Measurements from ENCODE around the gene KIRREL3. TPM values are rescaled to one million over a fixed set of nuclear protein-coding genes. Genes with fewer than 3 reads are reported as not detected.

Gene KIRREL3
- total and polyA plus RNA-seq, 2 donors (not counting 3 experiments of a cell fraction or from before 2014, with no cell fraction given), result not detected

- intact Hi-C loops (cut with micrococcal nuclease), result loop anchor here (1.0 kb wide), 1 partner anchor 82 kb away; no protein-coding TSS in a partner anchor
- dilution Hi-C loops (cut with MboI; ENCODE audit: extremely low pct_ligation_motif_present, low sequenced_read_pairs), result no loop called here
- H3K79me2 ChIP-seq (ENCODE audit: control insufficient read depth, insufficient read depth, low read length), result no peaks in the 10 kb centered on the region
Measured at GRCh38 chr11:126391970-126392632, 608.5 kb downstream of the KIRREL3 start.

GRCh38 chr11:126391286-126391954, 609.1 kb downstream of the KIRREL3 start:
- DNase-seq (ENCODE audit: low read depth, low spot score), result no peak
- dilution Hi-C loops (cut with MboI; ENCODE audit: extremely low pct_ligation_motif_present, low sequenced_read_pairs) (no loop called here), intact Hi-C loops (cut with micrococcal nuclease) (no loop called here)
- H3K27ac ChIP-seq (ENCODE audit: insufficient read depth, low read depth, low read length), result no peak overlapping the region
- CTCF ChIA-PET, result interaction anchor here (1.6 kb wide), 1 partner anchor 81 kb away, joined by 12 read pairs; no protein-coding TSS in a partner anchor
- no peak overlapping the region for H3K4me2 ChIP-seq (ENCODE audit: insufficient read depth, low read length)
- no peak overlapping the region for H2AFZ ChIP-seq (ENCODE audit: low read depth, low read length)
- no peak for FAIRE-seq
- TF ChIP-seq GATA2 (IDR thresholded peaks at IDR 0.05; ENCODE audit: insufficient read depth, insufficient read length, low read depth, low read length) (no peak), JUN (IDR thresholded peaks at IDR 0.05; ENCODE audit: borderline replicate concordance, insufficient read depth, insufficient read length, low read depth) (no peak), MYC (IDR thresholded peaks at IDR 0.05; ENCODE audit: low read depth, low read length) (no peak), POLR2A (IDR thresholded peaks at IDR 0.05; ENCODE audit: low read depth, low read length) (no peak), CTCF (IDR thresholded peaks at IDR 0.05; ENCODE audit: extremely low read depth in 1 of 2, insufficient read depth in 1 of 2, low read depth in 1 of 2, low read length in 2 of 2) (no peak), MAX (IDR thresholded peaks at IDR 0.05; ENCODE audit: insufficient read depth, insufficient read length) (no peak), FOS (IDR thresholded peaks at IDR 0.05; ENCODE audit: borderline replicate concordance, insufficient read depth, low read length) (no peak), EZH2 (IDR thresholded peaks at IDR 0.05; ENCODE audit: borderline replicate concordance, low read depth, low read length, severe bottlenecking) (no peak), POLR2AphosphoS5 (IDR thresholded peaks at IDR 0.05; ENCODE audit: insufficient read depth, low read depth, low read length) (no peak)
- H3K79me2 ChIP-seq (ENCODE audit: control insufficient read depth, insufficient read depth, low read length), result no peaks in the 10 kb centered on the region
- no peaks in the 10 kb centered on the region for H3K9me3 ChIP-seq (replicated peaks; ENCODE audit: control insufficient read depth, insufficient read depth, low read length)
- H3K27me3 ChIP-seq (ENCODE audit: control insufficient read depth in 2 of 2, insufficient read depth in 2 of 2, low read length in 2 of 2), result no peaks in the 10 kb centered on the region
- no peak overlapping the region for H3K9ac ChIP-seq (replicated peaks; ENCODE audit: extremely low read depth, insufficient read depth, low read length)
- no peaks in the 10 kb centered on the region for H3K9me1 ChIP-seq (replicated peaks; ENCODE audit: control insufficient read depth, extremely low read depth, insufficient read depth, low read length)
- POLR2A ChIA-PET, result no interaction called here
- no peaks in the 10 kb centered on the region for H3K4me1 ChIP-seq (ENCODE audit: control insufficient read depth, extremely low read depth, insufficient read depth, low read length)
- no peak overlapping the region for H3K4me3 ChIP-seq (replicated peaks in 1 of 3; ENCODE audit: insufficient read depth in 1 of 3, low read depth in 1 of 3, low read length in 3 of 3)
- BruUV-seq (replicated peaks), result no TSS peak
- H4K20me1 ChIP-seq (replicated peaks; ENCODE audit: control insufficient read depth, extremely low read depth, insufficient read depth, low read length), result no peaks in the 10 kb centered on the region
- H3K36me3 ChIP-seq (ENCODE audit: control insufficient read depth in 2 of 2, extremely low read depth in 1 of 2, insufficient read depth in 2 of 2, low read length in 2 of 2), result no peaks in the 10 kb centered on the region

More at GRCh38 chr11:126391970-126392632, 608.5 kb downstream of the KIRREL3 start:
- DNase-seq (ENCODE audit: low read depth, low spot score), result no peak
- Histone ChIP-seq H3K9me1 (replicated peaks; ENCODE audit: control insufficient read depth, extremely low read depth, insufficient read depth, low read length) (no peaks in the 10 kb centered on the region), H3K4me1 (ENCODE audit: control insufficient read depth, extremely low read depth, insufficient read depth, low read length) (no peaks in the 10 kb centered on the region), H3K9me3 (replicated peaks; ENCODE audit: control insufficient read depth, insufficient read depth, low read length) (no peaks in the 10 kb centered on the region), H3K27ac (ENCODE audit: insufficient read depth, low read depth, low read length) (no peak overlapping the region), H3K36me3 (ENCODE audit: control insufficient read depth in 2 of 2, extremely low read depth in 1 of 2, insufficient read depth in 2 of 2, low read length in 2 of 2) (no peaks in the 10 kb centered on the region), H3K27me3 (ENCODE audit: control insufficient read depth in 2 of 2, insufficient read depth in 2 of 2, low read length in 2 of 2) (no peaks in the 10 kb centered on the region), H3K4me3 (replicated peaks in 1 of 3; ENCODE audit: insufficient read depth in 1 of 3, low read depth in 1 of 3, low read length in 3 of 3) (no peak overlapping the region), H2AFZ (ENCODE audit: low read depth, low read length) (no peak overlapping the region), H3K4me2 (ENCODE audit: insufficient read depth, low read length) (no peak overlapping the region), H4K20me1 (replicated peaks; ENCODE audit: control insufficient read depth, extremely low read depth, insufficient read depth, low read length) (no peaks in the 10 kb centered on the region), H3K9ac (replicated peaks; ENCODE audit: extremely low read depth, insufficient read depth, low read length) (no peak overlapping the region)
- FAIRE-seq, result no peak
- BruUV-seq (replicated peaks), result no TSS peak
- ChIA-PET CTCF (interaction anchor here (0.7 to 1.6 kb wide), 2 partner anchors 81 to 88 kb away, joined by 4 to 12 read pairs; partner anchors contain the start of gene DCPS), POLR2A (no interaction called here)
- TF ChIP-seq FOS (IDR thresholded peaks at IDR 0.05; ENCODE audit: borderline replicate concordance, insufficient read depth, low read length) (no peak), GATA2 (IDR thresholded peaks at IDR 0.05; ENCODE audit: insufficient read depth, insufficient read length, low read depth, low read length) (no peak), JUN (IDR thresholded peaks at IDR 0.05; ENCODE audit: borderline replicate concordance, insufficient read depth, insufficient read length, low read depth) (no peak), MYC (IDR thresholded peaks at IDR 0.05; ENCODE audit: low read depth, low read length) (no peak), POLR2AphosphoS5 (IDR thresholded peaks at IDR 0.05; ENCODE audit: insufficient read depth, low read depth, low read length) (no peak)

All from endothelial cell of umbilical vein (primary cell).